Suprapubic skin (tissue), 4 donors: Measurements from ENCODE around the gene CCDC112. TPM values are rescaled to one million over a fixed set of nuclear protein-coding genes. Genes with fewer than 3 reads are reported as not detected.
"Not testable (repeated sequence)": the region's sequence is repeated elsewhere in the genome, so short reads cannot be mapped to it uniquely, and the experiment has no call there.

ENCODE experiments used
- DNase-seq, 2 donors: peaks; one replicate each; pipeline ENCODE4 v3.0.0-alpha.2; 2019; ENCODE audit warnings: low spot score in 2 of 2
- H3K27ac ChIP-seq: fragments of 200-600 bp; sonication (generic); one replicate; pipeline ENCODE4 v1.5.1; 2019
- H3K27me3 ChIP-seq: fragments of 200-600 bp; sonication (generic); one replicate; pipeline ENCODE4 v1.5.1; 2019
- H3K36me3 ChIP-seq: fragments of 200-600 bp; sonication (generic); one replicate; pipeline ENCODE4 v1.5.1; 2019
- H3K4me1 ChIP-seq: fragments of 200-600 bp; sonication (generic); one replicate; pipeline ENCODE4 v1.5.1; 2019
- H3K4me3 ChIP-seq: fragments of 200-600 bp; sonication (generic); one replicate; pipeline ENCODE4 v1.5.1; 2019; ENCODE audit warnings: mild to moderate bottlenecking
- H3K9me3 ChIP-seq: fragments of 200-600 bp; sonication (generic); one replicate; pipeline ENCODE4 v1.5.1; 2019
- CTCF ChIP-seq, 2 donors: fragments of 200-600 bp in 1 of 2; fragments of 450-650 bp in 1 of 2; sonication (generic) in 1 of 2; IDR thresholded peaks; one replicate each; pipeline ENCODE4 v1.5.1; 2016 to 2019; ENCODE audit warnings: antibody characterized with exemption in 2 of 2, mild to moderate bottlenecking in 1 of 2, moderate library complexity in 1 of 2
- EP300 ChIP-seq: sonication (generic); formaldehyde crosslinking; IDR thresholded peaks from one replicate; pipeline ENCODE4 v1.6.1; 2017; ENCODE audit warnings: antibody characterized with exemption
- POLR2A ChIP-seq, 2 donors: fragments of 450-650 bp; IDR thresholded peaks; one replicate each; pipeline ENCODE4 v1.6.1; 2017; ENCODE audit warnings: antibody characterized with exemption in 2 of 2, mild to moderate bottlenecking in 2 of 2, moderate library complexity in 2 of 2
- POLR2AphosphoS5 ChIP-seq, 3 donors: sonication (generic); formaldehyde crosslinking; IDR thresholded peaks; one replicate each; pipeline ENCODE4 v1.6.1; 2017; ENCODE audit warnings: antibody characterized with exemption in 3 of 3
- WGBS: methylation state at CpG from one replicate; pipeline ENCODE4 v1.1.5; 2018; 5-methylcytosine and 5-hydroxymethylcytosine counted together
- total RNA-seq, 4 donors: library from RNA; depleted of rRNA; stranded (reverse); fragments of >200 nt; gene quantifications; one replicate each; pipeline ENCODE4 v1.1.0, GENCODE V29; 2016

CCDC112 gene
- total RNA-seq, 4 donors from 2014 or later: 4.8 to 11.6 (median 6.8) TPM

GRCh38 chr5:115263078-115263380 lies 33.4 kb downstream of the CCDC112 start:
- Histone ChIP-seq H3K4me3 (peak overlapping the region; percentile 73), H3K27me3 (no peaks in the 10 kb centered on the region), H3K36me3 (peaks cover 3% of the 10 kb centered on the region), H3K4me1 (peaks cover 24% of the 10 kb centered on the region), H3K9me3 (no peaks in the 10 kb centered on the region), H3K27ac (peak overlapping the region; percentile 72)
- TF ChIP-seq EP300: no peak
- TF ChIP-seq POLR2AphosphoS5 (IDR thresholded peaks at IDR 0.05): no peak
- no peak for TF ChIP-seq POLR2A (IDR thresholded peaks at IDR 0.05)
- no peak for TF ChIP-seq CTCF (IDR thresholded peaks at IDR 0.05)
- no peak for DNase-seq
- WGBS: 50% methylated on average over 7 of the region's 7 CpGs

GRCh38 chr5:115262321-115263077 lies 34.0 kb downstream of the CCDC112 start, which contains the start of gene PGGT1B:
TSS of gene PGGT1B (minus strand) at chr5:115262877. CDS start at chr5:115262851, 26 bp downstream.
- DNase-seq: peak; percentile 80 to 86
- no peaks in the 10 kb centered on the region for H3K9me3 ChIP-seq
- H3K27ac ChIP-seq: peak within 1 kb of the TSS; percentile 72
- WGBS: under 1% methylated on average over 23 of the region's 50 CpGs
- no peaks in the 10 kb centered on the region for H3K27me3 ChIP-seq
- peaks cover 24% of the 10 kb centered on the region for H3K4me1 ChIP-seq
- no peak for TF ChIP-seq CTCF (IDR thresholded peaks at IDR 0.05)
- TF ChIP-seq POLR2AphosphoS5 (IDR thresholded peaks at IDR 0.05): peak in 1 of 3 donors; percentile 24
- no peak for TF ChIP-seq POLR2A (IDR thresholded peaks at IDR 0.05)
- no peak for TF ChIP-seq EP300
- peaks cover 3% of the 10 kb centered on the region for H3K36me3 ChIP-seq
- peak within 1 kb of the TSS; percentile 73 for H3K4me3 ChIP-seq

GRCh38 chr5:115262011-115262320 lies 34.5 kb downstream of the CCDC112 start:
- Histone ChIP-seq H3K36me3 (peaks cover 3% of the 10 kb centered on the region), H3K27me3 (no peaks in the 10 kb centered on the region), H3K4me1 (peaks cover 24% of the 10 kb centered on the region), H3K27ac (peak overlapping the region; percentile 72), H3K9me3 (no peaks in the 10 kb centered on the region), H3K4me3 (peak overlapping the region; percentile 73)
- DNase-seq: no peak
- WGBS: 5% methylated on average over 8 of the region's 8 CpGs
- TF ChIP-seq CTCF (IDR thresholded peaks at IDR 0.05) (no peak), POLR2A (IDR thresholded peaks at IDR 0.05) (no peak), POLR2AphosphoS5 (IDR thresholded peaks at IDR 0.05) (no peak), EP300 (no peak)

- no peak overlapping the region for H3K4me3 ChIP-seq
- H3K36me3 ChIP-seq: peaks cover 3% of the 10 kb centered on the region
- DNase-seq: no peak
- H3K4me1 ChIP-seq: peaks cover 24% of the 10 kb centered on the region
- no peak for TF ChIP-seq EP300
- TF ChIP-seq POLR2AphosphoS5 (IDR thresholded peaks at IDR 0.05): no peak
- TF ChIP-seq CTCF (IDR thresholded peaks at IDR 0.05): no peak
- TF ChIP-seq POLR2A (IDR thresholded peaks at IDR 0.05): no peak
- no peak overlapping the region for H3K27ac ChIP-seq
- H3K27me3 ChIP-seq: no peaks in the 10 kb centered on the region
- H3K9me3 ChIP-seq: no peaks in the 10 kb centered on the region
- WGBS: 77% methylated on average over 2 of the region's 2 CpGs
These were observed 36.2 kb downstream of the CCDC112 start for GRCh38 chr5:115260248-115260647.

GRCh38 chr5:115257981-115258380 lies 38.5 kb downstream of the CCDC112 start:
- Histone ChIP-seq H3K4me3 (no peak overlapping the region), H3K4me1 (peaks cover 20% of the 10 kb centered on the region), H3K27ac (no peak overlapping the region), H3K9me3 (no peaks in the 10 kb centered on the region), H3K36me3 (no peaks in the 10 kb centered on the region), H3K27me3 (no peaks in the 10 kb centered on the region)
- TF ChIP-seq POLR2AphosphoS5 (IDR thresholded peaks at IDR 0.05) (no peak), EP300 (no peak), POLR2A (IDR thresholded peaks at IDR 0.05) (no peak), CTCF (IDR thresholded peaks at IDR 0.05) (no peak)
- no peak for DNase-seq

GRCh38 chr5:115249379-115249778 lies 47.1 kb downstream of the CCDC112 start:
- H3K4me3 ChIP-seq, H3K4me1 ChIP-seq, DNase-seq, H3K27ac ChIP-seq, H3K27me3 ChIP-seq, H3K9me3 ChIP-seq, H3K36me3 ChIP-seq: not testable (repeated sequence)
- 59% methylated on average over 5 of the region's 5 CpGs for WGBS
